WTC11 (cell line): ENCODE measurements around the gene TLE5. TPM values are rescaled to one million over a fixed set of nuclear protein-coding genes. Genes with fewer than 3 reads are reported as not detected.

ENCODE experiments used
- ATAC-seq: fragments of 200-7000 bp; cut with Tn5 transposase; 2 replicates; pipeline ENCODE4 v1.10.0; 2021; ENCODE audit warnings: mild to moderate bottlenecking, moderate library complexity
- CTCF ChIA-PET: fragments of 300-600 bp; sonication (Branson Sonifier 250); formaldehyde crosslinking; loops from one replicate; lab custom pipeline; 2021; ENCODE audit warnings: antibody characterized with exemption; lab: Charles Lee
- POLR2A ChIA-PET: fragments of 350-600 bp; sonication (Branson Sonifier 250); formaldehyde crosslinking; loops from one replicate; lab custom pipeline; 2021; ENCODE audit warnings: antibody characterized with exemption; lab: Charles Lee
- DNase-seq: peaks from one replicate; pipeline ENCODE4 v3.0.0; 2021; ENCODE audit warnings: low spot score
- H3K27ac Mint-ChIP-seq: 2 replicates; pipeline ENCODE4 v1.8.0; 2021; ENCODE audit warnings: mixed read lengths
- H3K27me3 Mint-ChIP-seq: 2 replicates; pipeline ENCODE4 v1.8.0; 2021; ENCODE audit warnings: low read depth, mild to moderate bottlenecking, moderate library complexity, mixed read lengths
- H3K36me3 Mint-ChIP-seq: 2 replicates; pipeline ENCODE4 v1.8.0; 2021; ENCODE audit warnings: mixed read lengths
- H3K4me1 Mint-ChIP-seq: 2 replicates; pipeline ENCODE4 v1.8.0; 2022; ENCODE audit warnings: mixed read lengths
- H3K4me3 Mint-ChIP-seq: 2 replicates; pipeline ENCODE4 v1.8.0; 2021; ENCODE audit warnings: mild to moderate bottlenecking, moderate library complexity, mixed read lengths
- H3K9me3 Mint-ChIP-seq: 2 replicates; pipeline ENCODE4 v1.8.0; 2021; ENCODE audit warnings: mixed read lengths
- JAZF1 ChIP-seq: fragments of 250-450 bp; sonication (Bioruptor Pico); IDR thresholded peaks from 2 replicates; pipeline ENCODE4 v1.9.0; 2021; ENCODE audit warnings: moderate library complexity, mild to moderate bottlenecking, inconsistent platforms
- MYBL2 ChIP-seq: sonication (generic); formaldehyde crosslinking; IDR thresholded peaks from 2 replicates; pipeline ENCODE4 v1.8.1; 2023; ENCODE audit warnings: mild to moderate bottlenecking, moderate library complexity, missing genetic modification reagents
- OVOL2 ChIP-seq: fragments of 250-450 bp; sonication (Bioruptor Pico); IDR thresholded peaks from 2 replicates; pipeline ENCODE4 v1.9.0; 2021; ENCODE audit warnings: mild to moderate bottlenecking, borderline replicate concordance
- ZNF232 ChIP-seq: sonication (generic); formaldehyde crosslinking; IDR thresholded peaks from 2 replicates; pipeline ENCODE4 v1.8.0; 2022; ENCODE audit warnings: mild to moderate bottlenecking, missing genetic modification reagents
- ZNF263 ChIP-seq: sonication (generic); formaldehyde crosslinking; IDR thresholded peaks from 2 replicates; pipeline ENCODE4 v1.8.1; 2022; ENCODE audit warnings: low read depth, mild to moderate bottlenecking, moderate library complexity, missing genetic modification reagents
- ZNF423 ChIP-seq: fragments of 250-450 bp; sonication (Bioruptor Pico); IDR thresholded peaks from 2 replicates; pipeline ENCODE4 v2.1.2; 2022; ENCODE audit warnings: mild to moderate bottlenecking, moderate library complexity
- total RNA-seq: library from RNA; stranded (reverse); gene quantifications from 3 replicates; pipeline ENCODE4 v1.2.3, GENCODE V29; 2021
- TF ChIP-seq, protein P1 (sequence below): sonication (generic); formaldehyde crosslinking; IDR thresholded peaks from 2 replicates; pipeline ENCODE4 v1.8.0; 2022; ENCODE audit warnings: mild to moderate bottlenecking, missing genetic modification reagents
- TF ChIP-seq, protein P2 (sequence below): sonication (generic); formaldehyde crosslinking; IDR thresholded peaks from 2 replicates; pipeline ENCODE4 v1.8.0; 2022; ENCODE audit warnings: mild to moderate bottlenecking, missing genetic modification reagents
- TF ChIP-seq, protein P3 (sequence below): sonication (generic); formaldehyde crosslinking; IDR thresholded peaks from 2 replicates; pipeline ENCODE4 v1.8.0; 2023; ENCODE audit warnings: missing genetic modification reagents, mild to moderate bottlenecking, borderline replicate concordance
- TF ChIP-seq, protein P4 (sequence below): fragments of 250-450 bp; sonication (Bioruptor Pico); IDR thresholded peaks from 2 replicates; pipeline ENCODE4 v1.9.0; 2021; ENCODE audit warnings: mild to moderate bottlenecking, borderline replicate concordance
- TF ChIP-seq, protein P5 (sequence below): fragments of 250-450 bp; sonication (Bioruptor Pico); IDR thresholded peaks from 2 replicates; pipeline ENCODE4 v1.9.0; 2021; ENCODE audit warnings: moderate library complexity, mild to moderate bottlenecking, inconsistent platforms, borderline replicate concordance
- TF ChIP-seq, protein P6 (sequence below): fragments of 200-600 bp; IDR thresholded peaks from 2 replicates; pipeline ENCODE4 v1.8.0; 2022; ENCODE audit warnings: antibody characterized with exemption
- TF ChIP-seq, protein P7 (sequence below): sonication (generic); formaldehyde crosslinking; IDR thresholded peaks from 2 replicates; pipeline ENCODE4 v1.8.1; 2022; ENCODE audit warnings: missing genetic modification reagents, borderline replicate concordance
- TF ChIP-seq, protein P8 (sequence below): sonication (generic); formaldehyde crosslinking; IDR thresholded peaks from 2 replicates; pipeline ENCODE4 v1.8.1; 2023; ENCODE audit warnings: mild to moderate bottlenecking, moderate library complexity, missing genetic modification reagents

The TLE5 gene
- total RNA-seq, 1 experiment from 2014 or later, result 246 TPM

DNA sequence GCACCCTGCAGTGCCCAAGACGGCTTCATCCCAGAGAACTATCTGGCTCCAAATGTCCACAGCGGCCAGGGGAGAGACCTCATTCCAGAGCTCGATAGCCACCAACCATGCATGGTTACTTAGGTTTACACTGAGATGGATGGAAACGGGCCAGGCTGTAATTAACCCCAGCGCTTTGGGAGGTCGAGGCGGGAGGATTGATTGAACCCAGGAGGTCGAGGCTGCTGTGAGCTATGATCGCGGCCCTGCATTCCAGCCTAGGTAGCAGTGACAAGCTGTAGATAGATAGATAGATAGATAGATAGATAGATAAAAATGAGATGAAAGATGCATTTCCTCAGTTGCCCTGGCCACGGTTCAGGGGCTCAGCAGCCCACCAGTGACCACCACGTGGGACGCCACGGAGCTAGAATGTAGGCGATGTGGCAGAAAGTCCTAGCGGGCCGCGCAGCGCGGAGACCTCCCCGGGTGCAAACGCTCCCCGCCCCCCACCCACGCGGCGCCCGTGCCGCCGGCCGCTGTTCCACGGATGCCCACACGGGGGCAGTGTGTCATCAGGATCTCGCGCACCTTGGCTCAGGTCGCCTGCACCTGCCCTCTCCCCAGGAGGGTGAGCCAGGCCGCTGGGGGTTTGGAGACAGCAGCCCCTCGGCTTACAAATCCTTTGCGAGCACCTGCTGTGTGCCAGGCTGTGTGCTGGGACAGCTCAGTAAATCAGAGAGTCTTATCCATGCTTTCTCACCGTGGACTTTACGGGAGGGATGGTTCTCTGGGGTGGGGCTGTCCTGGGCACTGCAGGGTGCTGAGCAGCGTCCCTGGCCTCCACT is 13.5 kb upstream of the TLE5 start:
- Mint-ChIP-seq H3K9me3 (peaks cover 7% of the 10 kb centered on the region; the same call in 1 of the 2 replicates), H3K4me3 (peak overlapping the region; percentile 54), H3K36me3 (no peaks in the 10 kb centered on the region), H3K4me1 (peaks cover 2% of the 10 kb centered on the region; the same call in 1 of the 2 replicates), H3K27me3 (peaks cover 4% of the 10 kb centered on the region), H3K27ac (no peak overlapping the region)
- peak; percentile 76 for DNase-seq
- peak; percentile 78 for ATAC-seq
- TF ChIP-seq, protein P1, sequence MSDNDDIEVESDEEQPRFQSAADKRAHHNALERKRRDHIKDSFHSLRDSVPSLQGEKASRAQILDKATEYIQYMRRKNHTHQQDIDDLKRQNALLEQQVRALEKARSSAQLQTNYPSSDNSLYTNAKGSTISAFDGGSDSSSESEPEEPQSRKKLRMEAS (CRISPR knock-in tag), result peak; percentile 60
- TF ChIP-seq, protein P2, sequence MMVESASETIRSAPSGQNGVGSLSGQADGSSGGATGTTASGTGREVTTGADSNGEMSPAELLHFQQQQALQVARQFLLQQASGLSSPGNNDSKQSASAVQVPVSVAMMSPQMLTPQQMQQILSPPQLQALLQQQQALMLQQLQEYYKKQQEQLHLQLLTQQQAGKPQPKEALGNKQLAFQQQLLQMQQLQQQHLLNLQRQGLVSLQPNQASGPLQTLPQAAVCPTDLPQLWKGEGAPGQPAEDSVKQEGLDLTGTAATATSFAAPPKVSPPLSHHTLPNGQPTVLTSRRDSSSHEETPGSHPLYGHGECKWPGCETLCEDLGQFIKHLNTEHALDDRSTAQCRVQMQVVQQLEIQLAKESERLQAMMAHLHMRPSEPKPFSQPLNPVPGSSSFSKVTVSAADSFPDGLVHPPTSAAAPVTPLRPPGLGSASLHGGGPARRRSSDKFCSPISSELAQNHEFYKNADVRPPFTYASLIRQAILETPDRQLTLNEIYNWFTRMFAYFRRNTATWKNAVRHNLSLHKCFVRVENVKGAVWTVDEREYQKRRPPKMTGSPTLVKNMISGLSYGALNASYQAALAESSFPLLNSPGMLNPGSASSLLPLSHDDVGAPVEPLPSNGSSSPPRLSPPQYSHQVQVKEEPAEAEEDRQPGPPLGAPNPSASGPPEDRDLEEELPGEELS, result peak; percentile 19; the same call in 1 of the 2 replicates
- TF ChIP-seq OVOL2 (no peak), ZNF232 (no peak), ZNF263 (no peak), ZNF423 (CRISPR knock-in tag) (peak; percentile 88), MYBL2 (no peak), JAZF1 (no peak)
- TF ChIP-seq, protein P3, sequence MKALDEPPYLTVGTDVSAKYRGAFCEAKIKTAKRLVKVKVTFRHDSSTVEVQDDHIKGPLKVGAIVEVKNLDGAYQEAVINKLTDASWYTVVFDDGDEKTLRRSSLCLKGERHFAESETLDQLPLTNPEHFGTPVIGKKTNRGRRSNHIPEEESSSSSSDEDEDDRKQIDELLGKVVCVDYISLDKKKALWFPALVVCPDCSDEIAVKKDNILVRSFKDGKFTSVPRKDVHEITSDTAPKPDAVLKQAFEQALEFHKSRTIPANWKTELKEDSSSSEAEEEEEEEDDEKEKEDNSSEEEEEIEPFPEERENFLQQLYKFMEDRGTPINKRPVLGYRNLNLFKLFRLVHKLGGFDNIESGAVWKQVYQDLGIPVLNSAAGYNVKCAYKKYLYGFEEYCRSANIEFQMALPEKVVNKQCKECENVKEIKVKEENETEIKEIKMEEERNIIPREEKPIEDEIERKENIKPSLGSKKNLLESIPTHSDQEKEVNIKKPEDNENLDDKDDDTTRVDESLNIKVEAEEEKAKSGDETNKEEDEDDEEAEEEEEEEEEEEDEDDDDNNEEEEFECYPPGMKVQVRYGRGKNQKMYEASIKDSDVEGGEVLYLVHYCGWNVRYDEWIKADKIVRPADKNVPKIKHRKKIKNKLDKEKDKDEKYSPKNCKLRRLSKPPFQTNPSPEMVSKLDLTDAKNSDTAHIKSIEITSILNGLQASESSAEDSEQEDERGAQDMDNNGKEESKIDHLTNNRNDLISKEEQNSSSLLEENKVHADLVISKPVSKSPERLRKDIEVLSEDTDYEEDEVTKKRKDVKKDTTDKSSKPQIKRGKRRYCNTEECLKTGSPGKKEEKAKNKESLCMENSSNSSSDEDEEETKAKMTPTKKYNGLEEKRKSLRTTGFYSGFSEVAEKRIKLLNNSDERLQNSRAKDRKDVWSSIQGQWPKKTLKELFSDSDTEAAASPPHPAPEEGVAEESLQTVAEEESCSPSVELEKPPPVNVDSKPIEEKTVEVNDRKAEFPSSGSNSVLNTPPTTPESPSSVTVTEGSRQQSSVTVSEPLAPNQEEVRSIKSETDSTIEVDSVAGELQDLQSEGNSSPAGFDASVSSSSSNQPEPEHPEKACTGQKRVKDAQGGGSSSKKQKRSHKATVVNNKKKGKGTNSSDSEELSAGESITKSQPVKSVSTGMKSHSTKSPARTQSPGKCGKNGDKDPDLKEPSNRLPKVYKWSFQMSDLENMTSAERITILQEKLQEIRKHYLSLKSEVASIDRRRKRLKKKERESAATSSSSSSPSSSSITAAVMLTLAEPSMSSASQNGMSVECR, result no peak
- TF ChIP-seq, protein P4, sequence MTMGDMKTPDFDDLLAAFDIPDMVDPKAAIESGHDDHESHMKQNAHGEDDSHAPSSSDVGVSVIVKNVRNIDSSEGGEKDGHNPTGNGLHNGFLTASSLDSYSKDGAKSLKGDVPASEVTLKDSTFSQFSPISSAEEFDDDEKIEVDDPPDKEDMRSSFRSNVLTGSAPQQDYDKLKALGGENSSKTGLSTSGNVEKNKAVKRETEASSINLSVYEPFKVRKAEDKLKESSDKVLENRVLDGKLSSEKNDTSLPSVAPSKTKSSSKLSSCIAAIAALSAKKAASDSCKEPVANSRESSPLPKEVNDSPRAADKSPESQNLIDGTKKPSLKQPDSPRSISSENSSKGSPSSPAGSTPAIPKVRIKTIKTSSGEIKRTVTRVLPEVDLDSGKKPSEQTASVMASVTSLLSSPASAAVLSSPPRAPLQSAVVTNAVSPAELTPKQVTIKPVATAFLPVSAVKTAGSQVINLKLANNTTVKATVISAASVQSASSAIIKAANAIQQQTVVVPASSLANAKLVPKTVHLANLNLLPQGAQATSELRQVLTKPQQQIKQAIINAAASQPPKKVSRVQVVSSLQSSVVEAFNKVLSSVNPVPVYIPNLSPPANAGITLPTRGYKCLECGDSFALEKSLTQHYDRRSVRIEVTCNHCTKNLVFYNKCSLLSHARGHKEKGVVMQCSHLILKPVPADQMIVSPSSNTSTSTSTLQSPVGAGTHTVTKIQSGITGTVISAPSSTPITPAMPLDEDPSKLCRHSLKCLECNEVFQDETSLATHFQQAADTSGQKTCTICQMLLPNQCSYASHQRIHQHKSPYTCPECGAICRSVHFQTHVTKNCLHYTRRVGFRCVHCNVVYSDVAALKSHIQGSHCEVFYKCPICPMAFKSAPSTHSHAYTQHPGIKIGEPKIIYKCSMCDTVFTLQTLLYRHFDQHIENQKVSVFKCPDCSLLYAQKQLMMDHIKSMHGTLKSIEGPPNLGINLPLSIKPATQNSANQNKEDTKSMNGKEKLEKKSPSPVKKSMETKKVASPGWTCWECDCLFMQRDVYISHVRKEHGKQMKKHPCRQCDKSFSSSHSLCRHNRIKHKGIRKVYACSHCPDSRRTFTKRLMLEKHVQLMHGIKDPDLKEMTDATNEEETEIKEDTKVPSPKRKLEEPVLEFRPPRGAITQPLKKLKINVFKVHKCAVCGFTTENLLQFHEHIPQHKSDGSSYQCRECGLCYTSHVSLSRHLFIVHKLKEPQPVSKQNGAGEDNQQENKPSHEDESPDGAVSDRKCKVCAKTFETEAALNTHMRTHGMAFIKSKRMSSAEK (CRISPR knock-in tag), result no peak
- TF ChIP-seq, protein P5, sequence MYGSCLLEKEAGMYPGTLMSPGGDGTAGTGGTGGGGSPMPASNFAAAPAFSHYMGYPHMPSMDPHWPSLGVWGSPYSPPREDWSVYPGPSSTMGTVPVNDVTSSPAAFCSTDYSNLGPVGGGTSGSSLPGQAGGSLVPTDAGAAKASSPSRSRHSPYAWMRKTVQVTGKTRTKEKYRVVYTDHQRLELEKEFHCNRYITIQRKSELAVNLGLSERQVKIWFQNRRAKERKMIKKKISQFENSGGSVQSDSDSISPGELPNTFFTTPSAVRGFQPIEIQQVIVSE (CRISPR knock-in tag), result no peak
- TF ChIP-seq, protein P6, sequence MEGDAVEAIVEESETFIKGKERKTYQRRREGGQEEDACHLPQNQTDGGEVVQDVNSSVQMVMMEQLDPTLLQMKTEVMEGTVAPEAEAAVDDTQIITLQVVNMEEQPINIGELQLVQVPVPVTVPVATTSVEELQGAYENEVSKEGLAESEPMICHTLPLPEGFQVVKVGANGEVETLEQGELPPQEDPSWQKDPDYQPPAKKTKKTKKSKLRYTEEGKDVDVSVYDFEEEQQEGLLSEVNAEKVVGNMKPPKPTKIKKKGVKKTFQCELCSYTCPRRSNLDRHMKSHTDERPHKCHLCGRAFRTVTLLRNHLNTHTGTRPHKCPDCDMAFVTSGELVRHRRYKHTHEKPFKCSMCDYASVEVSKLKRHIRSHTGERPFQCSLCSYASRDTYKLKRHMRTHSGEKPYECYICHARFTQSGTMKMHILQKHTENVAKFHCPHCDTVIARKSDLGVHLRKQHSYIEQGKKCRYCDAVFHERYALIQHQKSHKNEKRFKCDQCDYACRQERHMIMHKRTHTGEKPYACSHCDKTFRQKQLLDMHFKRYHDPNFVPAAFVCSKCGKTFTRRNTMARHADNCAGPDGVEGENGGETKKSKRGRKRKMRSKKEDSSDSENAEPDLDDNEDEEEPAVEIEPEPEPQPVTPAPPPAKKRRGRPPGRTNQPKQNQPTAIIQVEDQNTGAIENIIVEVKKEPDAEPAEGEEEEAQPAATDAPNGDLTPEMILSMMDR, result peak; percentile 81
- TF ChIP-seq, protein P7, sequence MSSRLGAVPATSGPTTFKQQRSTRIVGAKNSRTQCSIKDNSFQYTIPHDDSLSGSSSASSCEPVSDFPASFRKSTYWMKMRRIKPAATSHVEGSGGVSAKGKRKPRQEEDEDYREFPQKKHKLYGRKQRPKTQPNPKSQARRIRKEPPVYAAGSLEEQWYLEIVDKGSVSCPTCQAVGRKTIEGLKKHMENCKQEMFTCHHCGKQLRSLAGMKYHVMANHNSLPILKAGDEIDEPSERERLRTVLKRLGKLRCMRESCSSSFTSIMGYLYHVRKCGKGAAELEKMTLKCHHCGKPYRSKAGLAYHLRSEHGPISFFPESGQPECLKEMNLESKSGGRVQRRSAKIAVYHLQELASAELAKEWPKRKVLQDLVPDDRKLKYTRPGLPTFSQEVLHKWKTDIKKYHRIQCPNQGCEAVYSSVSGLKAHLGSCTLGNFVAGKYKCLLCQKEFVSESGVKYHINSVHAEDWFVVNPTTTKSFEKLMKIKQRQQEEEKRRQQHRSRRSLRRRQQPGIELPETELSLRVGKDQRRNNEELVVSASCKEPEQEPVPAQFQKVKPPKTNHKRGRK (CRISPR knock-in tag), result no peak
- TF ChIP-seq, protein P8, sequence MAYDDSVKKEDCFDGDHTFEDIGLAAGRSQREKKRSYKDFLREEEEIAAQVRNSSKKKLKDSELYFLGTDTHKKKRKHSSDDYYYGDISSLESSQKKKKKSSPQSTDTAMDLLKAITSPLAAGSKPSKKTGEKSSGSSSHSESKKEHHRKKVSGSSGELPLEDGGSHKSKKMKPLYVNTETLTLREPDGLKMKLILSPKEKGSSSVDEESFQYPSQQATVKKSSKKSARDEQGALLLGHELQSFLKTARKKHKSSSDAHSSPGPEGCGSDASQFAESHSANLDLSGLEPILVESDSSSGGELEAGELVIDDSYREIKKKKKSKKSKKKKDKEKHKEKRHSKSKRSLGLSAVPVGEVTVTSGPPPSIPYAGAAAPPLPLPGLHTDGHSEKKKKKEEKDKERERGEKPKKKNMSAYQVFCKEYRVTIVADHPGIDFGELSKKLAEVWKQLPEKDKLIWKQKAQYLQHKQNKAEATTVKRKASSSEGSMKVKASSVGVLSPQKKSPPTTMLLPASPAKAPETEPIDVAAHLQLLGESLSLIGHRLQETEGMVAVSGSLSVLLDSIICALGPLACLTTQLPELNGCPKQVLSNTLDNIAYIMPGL, result peak; percentile 28; the same call in 1 of the 2 replicates
- ChIA-PET POLR2A (interaction anchor here (0.9 kb wide), 1 partner anchor 23 kb away, joined by 4 read pairs; no protein-coding TSS in a partner anchor), CTCF (interaction anchor here (0.6 to 3.6 kb wide), 30 partner anchors 8 to 991 kb away, joined by 3 to 65 read pairs (median 4); partner anchors contain the start of genes TLE5, TLE6 and ZBTB7A)
